Measurements from ENCODE around the gene CHRNB4. TPM values are rescaled to one million over a fixed set of nuclear protein-coding genes. Genes with fewer than 3 reads are reported as not detected.

CHRNB4 gene
- total and polyA plus RNA-seq, 2 donors (not counting 1 experiment from before 2014, with no cell fraction given), result not detected

GRCh38 chr15:78603467-78603866 lies 37.5 kb downstream of the CHRNB4 start:
- no peaks in the 10 kb centered on the region for H3K4me1 ChIP-seq (ENCODE audit: control insufficient read depth, extremely low read depth, insufficient read depth, low read length)
- H3K27me3 ChIP-seq (ENCODE audit: control insufficient read depth, insufficient read depth, low read length), result no peaks in the 10 kb centered on the region
- H3K27ac ChIP-seq (ENCODE audit: insufficient read depth, low read length), result no peak overlapping the region
- DNase-seq (ENCODE audit: low read depth in 2 of 2), result no peak
- H4K20me1 ChIP-seq (ENCODE audit: control insufficient read depth, extremely low read depth, insufficient read depth, low read length), result no peaks in the 10 kb centered on the region
- no peak overlapping the region for H3K4me2 ChIP-seq (ENCODE audit: extremely low read depth, insufficient read depth, low read length)
- no peak overlapping the region for H2AFZ ChIP-seq (ENCODE audit: low read length)
- no peak overlapping the region for H3K4me3 ChIP-seq (replicated peaks in 1 of 4; ENCODE audit: control extremely low read depth in 1 of 4, insufficient read depth in 1 of 4, low read depth in 3 of 4, low read length in 4 of 4)
- no peaks in the 10 kb centered on the region for H3K36me3 ChIP-seq (ENCODE audit: control insufficient read depth, insufficient read depth, low read length)
- H3K9me3 ChIP-seq (ENCODE audit: control insufficient read depth, insufficient read depth, low read depth, low read length), result no peaks in the 10 kb centered on the region
- H3K9ac ChIP-seq (ENCODE audit: insufficient read depth, low read length), result no peak overlapping the region
- TF ChIP-seq CTCF (conservative IDR thresholded peaks at IDR 0.05 in 1 of 2, IDR thresholded peaks at IDR 0.05 in 1 of 2; ENCODE audit: low read depth in 1 of 2, low read length in 2 of 2) (no peak), EZH2 (IDR thresholded peaks at IDR 0.05; ENCODE audit: low read length, missing control alignments) (no peak)
- no peaks in the 10 kb centered on the region for H3K79me2 ChIP-seq (ENCODE audit: control insufficient read depth, insufficient read depth, low read length)

- no peak overlapping the region for H2AFZ ChIP-seq (ENCODE audit: low read length)
- no peaks in the 10 kb centered on the region for H4K20me1 ChIP-seq (ENCODE audit: control insufficient read depth, extremely low read depth, insufficient read depth, low read length)
- TF ChIP-seq EZH2 (IDR thresholded peaks at IDR 0.05; ENCODE audit: low read length, missing control alignments), result no peak
- no peak for TF ChIP-seq CTCF (conservative IDR thresholded peaks at IDR 0.05 in 1 of 2, IDR thresholded peaks at IDR 0.05 in 1 of 2; ENCODE audit: low read depth in 1 of 2, low read length in 2 of 2)
- no peak for DNase-seq (ENCODE audit: low read depth in 2 of 2)
- H3K27ac ChIP-seq (ENCODE audit: insufficient read depth, low read length), result no peak overlapping the region
- no peak overlapping the region for H3K4me3 ChIP-seq (replicated peaks in 1 of 4; ENCODE audit: control extremely low read depth in 1 of 4, insufficient read depth in 1 of 4, low read depth in 3 of 4, low read length in 4 of 4)
- no peak overlapping the region for H3K4me2 ChIP-seq (ENCODE audit: extremely low read depth, insufficient read depth, low read length)
- no peak overlapping the region for H3K9ac ChIP-seq (ENCODE audit: insufficient read depth, low read length)
- no peaks in the 10 kb centered on the region for H3K36me3 ChIP-seq (ENCODE audit: control insufficient read depth, insufficient read depth, low read length)
- no peaks in the 10 kb centered on the region for H3K79me2 ChIP-seq (ENCODE audit: control insufficient read depth, insufficient read depth, low read length)
- no peaks in the 10 kb centered on the region for H3K27me3 ChIP-seq (ENCODE audit: control insufficient read depth, insufficient read depth, low read length)
- H3K4me1 ChIP-seq (ENCODE audit: control insufficient read depth, extremely low read depth, insufficient read depth, low read length), result no peaks in the 10 kb centered on the region
- no peaks in the 10 kb centered on the region for H3K9me3 ChIP-seq (ENCODE audit: control insufficient read depth, insufficient read depth, low read depth, low read length)
These were observed 41.8 kb downstream of the CHRNB4 start for GRCh38 chr15:78599189-78599588.

- no peak overlapping the region for H3K4me3 ChIP-seq (replicated peaks in 1 of 4; ENCODE audit: control extremely low read depth in 1 of 4, insufficient read depth in 1 of 4, low read depth in 3 of 4, low read length in 4 of 4)
- H3K27ac ChIP-seq (ENCODE audit: insufficient read depth, low read length), result no peak overlapping the region
- no peak overlapping the region for H2AFZ ChIP-seq (ENCODE audit: low read length)
- H3K4me1 ChIP-seq (ENCODE audit: control insufficient read depth, extremely low read depth, insufficient read depth, low read length), result no peaks in the 10 kb centered on the region
- H3K4me2 ChIP-seq (ENCODE audit: extremely low read depth, insufficient read depth, low read length), result no peak overlapping the region
- H3K27me3 ChIP-seq (ENCODE audit: control insufficient read depth, insufficient read depth, low read length), result no peaks in the 10 kb centered on the region
- H3K9me3 ChIP-seq (ENCODE audit: control insufficient read depth, insufficient read depth, low read depth, low read length), result no peaks in the 10 kb centered on the region
- no peaks in the 10 kb centered on the region for H4K20me1 ChIP-seq (ENCODE audit: control insufficient read depth, extremely low read depth, insufficient read depth, low read length)
- no peaks in the 10 kb centered on the region for H3K79me2 ChIP-seq (ENCODE audit: control insufficient read depth, insufficient read depth, low read length)
- TF ChIP-seq CTCF (conservative IDR thresholded peaks at IDR 0.05 in 1 of 2, IDR thresholded peaks at IDR 0.05 in 1 of 2; ENCODE audit: low read depth in 1 of 2, low read length in 2 of 2) (no peak), EZH2 (IDR thresholded peaks at IDR 0.05; ENCODE audit: low read length, missing control alignments) (no peak)
- DNase-seq (ENCODE audit: low read depth in 2 of 2), result no peak
- H3K9ac ChIP-seq (ENCODE audit: insufficient read depth, low read length), result no peak overlapping the region
- no peaks in the 10 kb centered on the region for H3K36me3 ChIP-seq (ENCODE audit: control insufficient read depth, insufficient read depth, low read length)
These were observed 42.7 kb downstream of the CHRNB4 start for GRCh38 chr15:78598348-78598747.

All from fibroblast of lung (primary cell).